D341Med (cell line): ENCODE results near the gene PCNX1.
"Not testable (repeated sequence)": the region's sequence is repeated elsewhere in the genome, so short reads cannot be mapped to it uniquely, and the experiment has no call there.

Source experiments
- DNase-seq: peaks from one replicate; pipeline ENCODE4 v3.0.0; 2012; ENCODE audit warnings: low spot score

The PCNX1 gene

DNA sequence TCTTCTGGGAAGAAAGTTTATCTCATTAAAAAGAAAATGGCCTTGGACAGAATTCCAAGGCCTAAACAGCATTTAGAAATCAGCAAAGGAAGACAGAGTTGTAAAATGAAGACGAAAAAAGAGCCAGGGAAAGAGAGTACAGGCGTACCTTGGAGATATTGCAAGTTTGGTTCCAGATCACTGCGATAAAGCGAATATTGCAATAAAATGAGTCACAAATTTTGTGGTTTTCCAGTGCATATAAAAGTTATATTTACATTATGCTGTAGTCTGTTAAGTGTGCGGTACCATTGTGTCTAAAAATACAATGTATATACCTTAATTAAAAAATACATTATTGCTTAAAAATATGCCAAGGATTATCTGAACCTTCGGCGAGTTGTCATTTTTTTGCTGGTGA, 9.0 kb downstream of the PCNX1 start:
- no peak for DNase-seq

DNA sequence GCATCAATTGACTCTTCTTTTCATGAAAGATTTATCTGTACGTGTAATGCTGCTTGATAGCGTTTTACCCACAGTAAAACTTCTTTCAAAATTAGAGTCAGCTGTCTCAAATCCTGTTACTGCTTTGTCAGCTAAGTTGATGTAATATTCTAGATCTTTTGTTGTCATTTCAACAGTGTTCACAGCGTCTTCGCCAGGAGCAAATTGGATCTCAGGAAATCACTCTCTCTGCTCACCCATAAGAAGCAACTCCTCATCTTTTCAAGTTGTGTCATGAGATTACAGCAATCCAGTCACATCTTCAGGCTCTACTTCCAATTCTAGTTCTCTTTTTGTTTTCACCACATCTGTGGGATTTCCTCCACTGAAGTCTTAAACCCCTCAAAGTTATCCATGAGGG, 9.5 kb downstream of the PCNX1 start:
- DNase-seq: no peak

DNA sequence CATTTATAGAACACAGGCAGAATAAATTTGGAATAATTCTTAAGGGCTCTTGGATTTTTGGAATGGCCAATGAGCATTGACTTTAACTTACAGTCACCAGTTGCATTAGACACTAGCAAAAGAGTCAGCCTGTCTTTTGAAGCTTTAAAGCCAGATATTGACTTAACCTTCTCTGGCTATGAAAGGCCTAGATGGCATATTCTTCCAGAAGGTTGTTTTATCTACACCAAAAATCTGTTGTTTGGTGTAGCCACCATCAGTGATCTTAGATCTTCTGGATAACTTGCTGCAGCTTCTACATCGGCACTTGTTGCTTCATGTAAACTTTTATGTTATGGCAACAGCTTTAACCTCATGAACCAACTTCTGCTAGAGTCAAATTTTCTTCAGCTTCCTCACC, 10.4 kb downstream of the PCNX1 start:
- no peak for DNase-seq

DNA sequence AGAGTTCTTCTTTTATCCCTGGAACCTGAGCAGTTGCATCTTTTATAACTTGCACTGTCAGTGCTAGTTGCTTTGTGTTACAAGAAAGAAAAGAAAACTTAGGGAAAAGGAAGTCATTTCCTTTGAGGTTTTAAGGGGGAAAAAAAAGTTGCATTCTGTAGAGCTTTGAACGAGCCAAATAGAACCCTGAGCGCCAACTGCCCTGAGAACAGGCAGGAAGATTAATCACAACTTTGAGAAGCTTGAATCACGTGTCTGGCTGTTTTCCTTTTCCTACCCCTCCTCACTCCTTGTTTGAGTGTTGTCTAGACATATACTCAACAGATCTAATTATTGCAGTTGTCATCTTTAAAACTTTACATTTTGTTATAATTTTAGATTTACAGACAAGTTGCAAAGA, 12.5 kb downstream of the PCNX1 start:
- no peak for DNase-seq

DNA sequence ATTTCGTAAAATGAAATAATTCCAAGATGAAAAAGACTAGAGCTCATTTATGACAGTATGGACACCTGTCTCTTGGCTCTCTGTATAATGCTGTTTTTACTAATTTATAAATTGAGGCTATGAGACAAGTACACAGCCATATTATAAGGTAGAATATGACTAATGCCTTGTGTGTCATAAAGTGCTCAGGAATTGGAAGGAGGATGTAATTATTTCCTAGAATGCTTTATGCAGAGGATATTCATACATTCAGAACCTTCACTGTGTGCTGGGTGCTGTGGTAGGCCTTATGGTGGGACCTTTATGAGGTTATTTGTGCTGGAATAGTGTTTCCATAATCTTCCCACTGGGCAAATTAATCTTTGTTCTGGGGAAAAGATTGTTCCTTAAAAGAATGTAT, 13.3 kb downstream of the PCNX1 start:
- DNase-seq: no peak

DNA sequence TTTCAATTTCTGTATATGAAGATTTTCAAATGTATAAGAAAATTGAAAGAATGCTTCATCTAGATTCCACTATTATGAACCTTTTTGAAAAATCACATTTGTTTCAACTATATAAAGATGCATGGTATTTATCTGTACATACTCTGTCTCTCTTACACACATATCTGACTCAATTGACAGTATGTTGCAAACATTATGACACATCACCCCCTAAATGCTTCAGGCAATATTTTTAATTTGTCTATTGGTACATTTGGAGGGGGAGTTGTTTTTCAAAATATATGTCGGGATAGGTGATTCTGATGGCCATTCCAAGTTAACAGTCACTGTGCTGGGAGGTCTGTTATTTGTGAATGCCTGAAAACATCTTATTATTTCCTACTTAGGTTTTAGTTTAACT, 14.4 kb downstream of the PCNX1 start:
- DNase-seq: no peak

DNA sequence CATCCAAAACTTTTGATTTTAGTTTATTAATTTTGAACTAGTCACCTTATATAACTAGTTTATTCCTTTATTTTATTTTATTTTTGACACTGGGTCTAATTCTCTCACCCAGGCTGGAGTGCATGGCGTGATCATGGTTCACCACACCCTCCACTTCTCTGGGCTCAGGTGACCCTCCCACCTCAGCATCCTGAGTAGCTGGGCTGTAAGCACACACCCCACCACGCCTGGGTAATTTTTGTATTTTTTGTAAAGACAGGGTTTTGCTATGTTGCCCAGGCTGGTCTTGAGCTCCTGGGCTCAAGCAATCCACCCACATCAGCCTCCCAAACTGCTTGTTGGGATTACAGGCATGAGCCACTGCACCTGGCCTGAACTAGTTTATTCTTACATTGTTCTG, 17.3 kb downstream of the PCNX1 start:
- DNase-seq: no peak

DNA sequence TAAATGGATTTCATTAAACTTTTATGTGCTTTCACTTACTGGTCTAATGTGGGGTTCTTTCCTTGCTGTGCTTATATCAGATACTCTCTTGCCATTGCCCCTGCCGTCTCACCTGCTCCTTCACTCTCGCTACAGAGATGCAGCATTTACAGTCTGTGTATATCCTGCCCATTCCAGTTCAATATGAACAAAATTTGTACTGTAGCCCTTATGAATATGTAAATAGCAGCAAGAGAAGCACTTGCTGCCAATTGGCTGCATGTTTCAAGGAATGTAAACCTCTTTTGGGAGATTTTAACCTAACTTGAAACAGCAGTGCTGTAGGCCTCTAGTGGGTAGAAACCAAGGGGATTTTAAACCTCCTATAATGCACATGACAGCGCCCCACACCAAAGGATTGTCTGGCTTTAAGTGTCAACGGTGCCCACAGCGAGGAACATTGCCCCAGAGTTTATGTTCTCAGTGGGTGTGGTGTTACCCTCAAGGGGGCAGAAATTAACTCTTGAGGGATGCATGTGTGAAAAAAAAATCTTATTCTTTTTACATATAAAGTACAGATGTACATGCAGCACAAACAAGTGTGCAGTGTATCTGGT, 19.1 kb downstream of the PCNX1 start:
- no peak for DNase-seq

DNA sequence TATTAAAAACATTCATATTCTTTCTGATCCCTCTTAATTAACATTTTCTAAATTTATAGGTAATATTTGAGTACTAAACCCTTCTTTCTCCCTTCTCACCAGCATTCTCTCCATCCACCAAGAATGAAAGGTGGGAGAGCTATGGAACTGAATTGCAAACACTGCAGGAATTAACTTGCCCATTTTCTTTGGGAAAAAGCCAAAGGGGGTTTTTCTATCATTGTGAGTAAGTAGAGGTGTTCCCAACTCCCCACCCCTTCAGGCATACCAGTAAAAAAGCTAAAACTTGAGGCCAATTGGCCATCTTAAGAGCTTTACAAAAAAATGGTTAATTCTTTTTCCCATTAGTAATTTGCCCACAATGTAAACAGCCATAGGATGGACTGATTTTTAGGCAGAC, 23.7 kb downstream of the PCNX1 start:
- DNase-seq: no peak

DNA sequence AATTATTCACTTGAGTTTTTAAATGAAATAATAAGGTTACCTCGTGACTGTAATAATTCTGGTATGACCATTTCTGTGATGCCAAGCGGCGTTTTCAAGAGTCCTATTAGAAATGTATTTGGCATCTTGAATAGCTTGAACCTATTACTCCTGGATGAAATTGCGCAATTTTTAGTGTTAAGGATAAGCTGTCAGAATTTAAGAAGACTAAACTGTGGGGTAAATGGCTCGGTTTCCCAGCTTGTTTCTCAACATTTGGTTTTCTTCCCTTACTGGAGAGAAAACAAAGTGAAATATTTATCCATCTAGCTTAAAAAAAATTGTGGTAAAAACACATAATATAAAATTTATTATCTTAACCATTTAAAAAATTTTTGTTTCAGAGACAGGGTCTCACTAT, 26.8 kb downstream of the PCNX1 start:
- no peak for DNase-seq

DNA sequence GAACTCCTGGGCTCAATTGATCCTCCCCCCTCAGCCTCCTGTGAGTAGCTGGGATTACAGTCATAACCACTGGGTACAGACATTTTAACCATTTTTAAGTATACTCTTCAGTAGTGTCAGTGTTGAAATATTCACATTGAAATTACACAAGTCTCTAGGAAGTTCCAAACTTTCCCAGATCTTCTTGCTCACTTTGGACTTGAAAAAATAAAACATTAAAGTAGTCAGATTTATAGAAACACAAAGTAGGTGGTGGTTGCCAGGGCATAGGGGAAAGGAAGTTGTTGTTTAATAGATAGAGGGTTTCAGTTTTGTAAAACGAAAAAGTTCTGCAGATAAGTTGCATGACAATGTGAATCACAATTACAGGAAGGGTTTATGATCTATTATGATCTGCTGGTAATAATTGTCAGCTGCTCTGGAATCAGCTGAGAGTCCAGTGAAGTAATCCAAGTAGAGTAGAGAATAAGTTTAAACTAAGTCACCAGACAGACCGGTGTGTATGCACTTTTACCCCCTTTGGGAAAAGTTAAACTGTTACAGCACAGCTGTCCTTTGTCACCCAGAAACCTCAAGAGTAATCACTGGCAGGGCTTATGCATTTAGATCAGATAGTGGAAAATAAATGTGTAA, 27.4 kb downstream of the PCNX1 start:
- DNase-seq: no peak

DNA sequence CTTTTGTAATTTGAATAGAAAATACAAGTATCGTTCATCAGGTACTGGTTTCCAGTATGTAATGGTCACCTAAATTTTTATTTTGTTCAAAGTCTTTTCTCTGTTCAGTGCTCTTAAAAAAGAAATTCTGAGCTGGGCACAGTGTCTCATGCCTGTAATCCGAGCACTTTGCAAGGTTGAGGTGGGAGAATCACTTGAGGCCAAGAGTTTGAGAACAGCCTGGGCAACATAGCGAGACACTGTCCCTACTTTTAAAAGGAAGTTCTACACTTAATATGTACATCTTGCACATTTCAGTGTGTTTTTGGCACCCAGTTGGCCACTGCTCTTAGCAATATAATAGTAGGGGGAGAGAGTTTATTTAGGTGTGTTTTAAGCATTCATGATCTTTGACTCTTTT, 27.9 kb downstream of the PCNX1 start:
- no peak for DNase-seq

DNA sequence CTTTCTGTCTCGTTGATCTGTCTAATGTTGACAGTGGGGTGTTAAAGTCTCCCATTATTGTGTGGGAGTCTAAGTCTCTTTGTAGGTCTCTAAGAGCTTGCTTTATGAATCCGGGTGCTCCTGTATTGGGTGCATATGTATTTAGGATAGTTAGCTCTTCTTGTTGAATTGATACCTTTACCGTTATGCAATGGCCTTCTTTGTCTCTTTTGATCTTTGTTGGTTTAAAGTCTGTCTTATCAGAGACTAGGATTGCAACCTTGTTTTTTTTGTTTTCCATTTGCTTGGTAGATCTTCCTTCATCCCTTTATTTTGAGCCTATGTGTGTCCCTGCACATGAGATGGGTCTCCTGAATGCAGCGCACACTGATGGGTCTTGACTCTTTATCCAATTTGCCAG, 32.4 kb downstream of the PCNX1 start:
- DNase-seq: not testable (repeated sequence)

DNA sequence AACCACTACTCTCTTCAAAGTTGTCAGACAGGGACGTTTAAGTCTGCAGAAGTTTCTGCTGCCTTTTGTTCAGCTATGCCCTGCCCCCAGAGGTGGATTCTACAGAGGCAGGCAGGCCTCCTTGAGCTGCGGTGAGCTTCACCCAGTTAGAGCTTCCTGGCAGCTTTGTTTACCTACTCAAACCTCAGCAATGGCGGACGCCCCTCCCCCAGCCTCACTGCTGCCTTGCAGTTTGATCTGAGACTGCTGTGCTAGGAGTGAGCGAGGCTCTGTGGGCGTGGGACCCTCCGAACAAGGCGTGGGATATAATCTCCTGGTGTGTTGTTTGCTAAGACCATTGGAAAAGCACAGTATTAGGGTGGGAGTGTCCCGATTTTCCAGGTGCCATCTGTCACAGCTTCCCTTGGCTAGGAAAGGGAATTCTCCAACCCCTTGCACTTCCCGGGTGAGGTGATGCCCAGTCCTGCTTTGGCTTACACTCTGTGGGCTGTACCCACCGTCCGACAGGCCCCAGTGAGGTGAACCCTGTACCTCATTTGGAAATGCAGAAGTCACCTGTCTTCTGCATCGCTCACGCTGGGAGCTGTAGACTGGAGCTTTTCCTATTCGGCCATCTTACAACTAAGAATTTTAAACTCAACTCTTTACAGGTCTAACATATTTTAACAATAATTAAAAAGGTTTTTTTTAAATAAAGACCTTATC, 34.5 kb downstream of the PCNX1 start:
- not testable (repeated sequence) for DNase-seq

DNA sequence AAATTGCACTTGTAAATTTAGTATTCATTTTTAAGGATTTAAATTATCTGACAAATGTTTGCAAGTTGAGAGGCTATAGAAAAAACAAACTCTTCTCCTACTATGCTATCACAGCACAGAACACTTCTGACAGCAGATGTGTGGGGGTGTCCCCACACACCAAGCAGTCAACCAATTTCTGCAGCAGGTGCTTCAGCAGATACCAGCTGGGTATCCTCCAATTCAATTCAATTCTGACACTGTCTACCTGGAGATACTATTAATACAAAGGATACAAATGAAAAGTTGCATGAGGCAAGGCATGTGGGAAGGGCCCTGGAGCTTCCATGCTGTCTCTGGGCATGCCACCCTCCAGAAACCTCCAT, 35.1 kb downstream of the PCNX1 start:
- no peak for DNase-seq

DNA sequence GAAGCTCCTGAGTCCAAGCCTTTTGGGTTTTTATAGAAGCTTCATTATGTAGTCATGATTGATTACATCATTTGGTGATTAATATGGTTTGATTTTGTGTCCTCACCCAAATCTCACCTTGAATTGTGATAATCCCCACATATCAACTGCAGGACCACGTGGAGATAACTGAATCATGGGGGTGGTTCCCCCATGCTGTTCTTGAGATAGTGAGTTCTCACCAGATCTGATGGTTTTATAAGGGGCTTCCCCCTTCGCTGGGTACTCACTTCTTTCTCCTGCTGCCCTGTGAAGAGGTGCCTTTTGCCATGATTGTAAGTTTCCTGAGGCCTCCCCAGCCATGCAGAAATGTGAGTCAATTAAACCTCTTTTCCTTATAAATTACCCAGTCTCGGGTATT, 35.5 kb downstream of the PCNX1 start:
- DNase-seq: not testable (repeated sequence)

DNA sequence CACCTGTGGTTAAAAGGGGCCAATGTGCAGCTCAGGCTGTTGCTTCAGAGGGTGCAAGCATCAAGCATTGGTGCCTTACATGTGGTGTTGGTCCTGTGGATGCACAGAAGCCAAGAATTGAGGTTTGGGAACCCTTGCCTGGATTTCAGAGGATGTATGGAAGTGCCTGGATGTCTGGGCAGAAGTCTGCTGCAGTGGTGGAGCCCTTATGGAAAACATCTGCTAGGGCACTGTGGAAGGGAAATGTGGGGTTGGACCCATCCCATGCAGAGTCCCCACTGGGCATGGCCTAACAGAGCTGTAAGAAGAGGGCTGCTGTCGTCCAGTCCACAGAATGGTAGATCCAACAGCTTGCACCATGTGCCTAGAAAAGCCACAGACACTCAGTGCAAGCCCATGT, 36.6 kb downstream of the PCNX1 start:
- no peak for DNase-seq

DNA sequence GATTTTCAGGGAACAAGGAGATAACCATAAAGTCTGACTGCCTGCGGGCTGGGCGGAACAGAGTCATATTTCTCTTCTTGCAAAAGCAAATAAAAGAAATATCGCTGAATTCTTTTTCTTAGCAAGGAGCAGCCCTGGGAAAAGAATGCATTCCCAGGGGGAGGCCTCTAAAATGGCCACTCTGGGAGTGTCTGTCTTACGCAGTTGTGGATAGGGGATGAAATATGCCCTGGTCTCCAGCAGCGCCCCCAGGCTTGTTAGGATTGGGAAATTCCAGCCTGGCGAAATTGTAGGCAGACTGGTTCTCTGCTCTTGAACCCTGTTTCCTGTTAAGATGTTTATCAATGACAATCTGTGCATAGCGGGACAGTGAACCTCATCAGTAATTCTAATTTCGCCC, 40.5 kb downstream of the PCNX1 start:
- no peak for DNase-seq

DNA sequence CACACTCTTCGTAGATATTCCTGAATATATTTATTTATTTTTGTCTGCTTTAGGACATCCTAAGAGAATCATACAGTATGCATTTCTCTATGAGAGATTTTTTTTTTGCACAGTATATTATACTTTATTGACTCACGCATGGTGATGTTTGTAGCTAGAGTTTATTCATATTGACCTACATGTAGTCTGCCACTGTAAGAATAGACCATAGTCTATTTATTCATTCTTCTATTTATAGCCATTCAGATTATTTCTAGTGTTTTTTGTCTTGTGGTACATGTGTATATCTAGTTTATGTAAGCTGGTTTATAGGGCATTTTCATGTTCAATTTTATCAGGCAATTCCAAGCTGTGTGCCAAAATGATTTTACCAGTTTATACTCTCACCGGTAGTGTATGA, 45.2 kb downstream of the PCNX1 start:
- no peak for DNase-seq

DNA sequence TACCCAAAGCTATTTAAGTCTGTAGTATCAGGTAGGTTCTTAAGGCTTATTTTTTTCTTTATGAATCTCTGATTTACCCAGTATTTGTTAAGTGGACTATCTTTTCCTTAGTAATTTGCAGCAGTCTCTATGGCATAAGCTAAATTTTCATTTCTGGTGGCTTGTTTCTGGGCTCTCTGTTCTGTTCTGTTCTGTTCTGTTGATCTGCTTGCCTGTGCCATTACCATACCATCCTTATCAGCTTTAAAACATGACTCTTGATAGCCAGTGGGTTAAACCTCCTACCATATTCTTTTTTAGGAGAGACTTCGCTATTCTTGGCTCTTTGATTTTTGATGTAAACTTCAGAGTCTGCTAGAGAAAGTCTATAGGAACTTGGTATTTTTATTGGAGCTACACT, 46.8 kb downstream of the PCNX1 start:
- no peak for DNase-seq

DNA sequence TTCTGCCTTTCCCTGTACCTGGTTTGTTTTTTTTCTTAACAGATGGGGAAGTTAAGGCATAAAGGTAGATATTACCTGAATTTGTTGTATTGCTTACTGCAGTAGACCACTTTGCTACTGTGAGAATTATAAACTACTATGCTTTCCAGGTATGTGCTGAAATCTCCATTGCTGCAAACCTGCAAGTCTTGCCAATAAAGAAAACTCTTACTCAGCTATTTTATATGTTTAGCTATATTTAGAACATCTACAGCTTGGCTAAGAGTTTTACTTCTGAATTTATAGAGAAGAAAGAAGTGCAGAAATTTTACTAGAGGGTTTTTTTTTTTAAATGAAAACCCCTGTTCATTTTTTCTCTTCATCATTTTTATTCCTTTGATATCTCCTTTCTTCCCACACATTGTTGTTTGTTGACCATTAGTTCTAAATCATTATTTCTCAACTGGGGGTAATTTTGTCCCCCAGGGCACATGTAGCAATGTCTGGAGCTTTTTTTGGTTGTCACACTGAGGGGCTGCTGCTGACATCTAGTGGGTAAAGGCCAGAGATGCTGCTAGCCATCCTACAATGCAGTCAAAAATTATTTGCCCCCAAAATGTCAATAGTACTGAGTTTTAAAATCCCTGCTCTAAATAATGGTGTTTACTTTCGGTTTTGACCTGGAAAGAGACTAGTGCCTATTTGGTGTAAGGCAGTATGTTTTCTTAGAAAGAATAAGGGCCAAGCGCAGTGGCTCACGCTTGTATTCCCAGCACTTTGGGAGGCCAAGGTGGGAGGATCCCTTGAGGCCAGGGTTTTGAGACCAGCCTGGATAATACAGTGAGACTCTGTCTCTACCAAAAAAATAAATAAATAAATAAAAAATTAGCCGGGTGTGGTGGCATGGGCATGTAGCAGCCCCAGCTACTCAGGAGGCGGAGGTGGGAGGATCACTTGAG, 48.6 kb downstream of the PCNX1 start:
- peak; percentile 45 for DNase-seq

DNA sequence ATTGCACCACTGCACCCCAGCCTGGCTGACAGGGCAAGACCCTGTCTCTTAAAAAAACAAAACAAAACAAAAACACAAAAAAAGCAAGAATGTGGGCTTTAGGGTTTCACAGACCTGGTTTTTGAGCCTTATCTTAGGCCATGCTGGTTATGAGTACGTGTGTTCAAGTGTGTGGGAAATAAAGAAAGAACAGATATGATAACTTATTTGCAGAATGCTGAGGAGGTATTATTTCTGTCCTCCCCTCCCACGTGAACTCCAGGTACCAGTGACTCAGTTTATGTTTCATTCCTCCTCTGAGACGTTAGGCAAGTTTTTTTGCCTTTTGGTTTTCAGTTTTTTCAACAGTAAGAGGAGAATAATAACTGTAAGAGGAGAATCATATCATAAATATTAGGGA, 49.3 kb downstream of the PCNX1 start:
- DNase-seq: no peak

DNA sequence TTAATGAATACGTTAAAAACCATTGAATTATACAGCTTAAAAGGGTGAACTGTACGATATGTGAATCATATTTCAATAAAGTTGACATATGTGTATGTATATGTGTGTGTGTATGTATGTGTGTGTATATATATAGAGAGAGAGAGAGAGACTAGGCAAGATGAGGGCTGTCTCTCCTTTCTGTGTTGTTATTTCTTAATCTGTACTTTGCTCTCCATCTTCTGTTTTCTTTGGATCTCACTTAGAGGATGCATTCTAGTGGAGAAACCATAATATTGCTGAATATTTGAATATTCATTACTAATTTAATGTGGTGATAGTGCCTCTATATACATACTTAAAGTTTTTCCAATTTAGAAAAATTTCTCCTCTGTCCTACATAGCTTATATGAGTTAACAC, 50.5 kb downstream of the PCNX1 start:
- no peak for DNase-seq
